Measurements from ENCODE around the gene DNAJB5.

Gene DNAJB5

DNA sequence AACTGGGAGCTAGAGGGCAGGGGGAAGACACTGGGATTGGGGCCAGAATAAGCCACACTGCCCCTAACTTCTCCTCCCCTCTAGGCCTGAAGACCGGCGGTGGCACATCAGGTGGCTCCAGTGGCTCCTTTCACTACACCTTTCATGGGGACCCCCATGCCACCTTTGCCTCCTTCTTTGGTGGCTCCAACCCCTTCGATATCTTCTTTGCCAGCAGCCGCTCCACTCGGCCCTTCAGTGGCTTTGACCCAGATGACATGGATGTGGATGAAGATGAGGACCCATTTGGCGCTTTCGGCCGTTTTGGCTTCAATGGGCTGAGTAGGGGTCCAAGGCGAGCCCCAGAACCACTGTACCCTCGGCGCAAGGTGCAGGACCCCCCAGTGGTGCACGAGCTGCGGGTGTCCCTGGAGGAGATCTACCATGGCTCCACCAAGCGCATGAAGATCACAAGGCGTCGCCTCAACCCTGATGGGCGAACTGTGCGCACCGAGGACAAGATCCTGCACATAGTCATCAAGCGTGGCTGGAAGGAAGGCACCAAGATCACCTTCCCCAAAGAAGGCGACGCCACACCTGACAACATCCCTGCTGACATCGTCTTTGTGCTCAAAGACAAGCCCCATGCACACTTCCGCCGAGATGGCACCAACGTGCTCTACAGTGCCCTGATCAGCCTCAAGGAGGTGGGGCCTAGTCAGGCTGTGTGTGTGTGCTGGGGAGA lies 6.8 kb downstream of the DNAJB5 start:
- H3K4me3 ChIP-seq (ENCODE audit: low read depth, low read length): no peak overlapping the region
- DNase-seq (ENCODE audit: low read depth): no peak
- TF ChIP-seq, protein P1, sequence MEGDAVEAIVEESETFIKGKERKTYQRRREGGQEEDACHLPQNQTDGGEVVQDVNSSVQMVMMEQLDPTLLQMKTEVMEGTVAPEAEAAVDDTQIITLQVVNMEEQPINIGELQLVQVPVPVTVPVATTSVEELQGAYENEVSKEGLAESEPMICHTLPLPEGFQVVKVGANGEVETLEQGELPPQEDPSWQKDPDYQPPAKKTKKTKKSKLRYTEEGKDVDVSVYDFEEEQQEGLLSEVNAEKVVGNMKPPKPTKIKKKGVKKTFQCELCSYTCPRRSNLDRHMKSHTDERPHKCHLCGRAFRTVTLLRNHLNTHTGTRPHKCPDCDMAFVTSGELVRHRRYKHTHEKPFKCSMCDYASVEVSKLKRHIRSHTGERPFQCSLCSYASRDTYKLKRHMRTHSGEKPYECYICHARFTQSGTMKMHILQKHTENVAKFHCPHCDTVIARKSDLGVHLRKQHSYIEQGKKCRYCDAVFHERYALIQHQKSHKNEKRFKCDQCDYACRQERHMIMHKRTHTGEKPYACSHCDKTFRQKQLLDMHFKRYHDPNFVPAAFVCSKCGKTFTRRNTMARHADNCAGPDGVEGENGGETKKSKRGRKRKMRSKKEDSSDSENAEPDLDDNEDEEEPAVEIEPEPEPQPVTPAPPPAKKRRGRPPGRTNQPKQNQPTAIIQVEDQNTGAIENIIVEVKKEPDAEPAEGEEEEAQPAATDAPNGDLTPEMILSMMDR (IDR thresholded peaks at IDR 0.05; ENCODE audit: low read depth, low read length): no peak
- TF ChIP-seq, protein P2, sequence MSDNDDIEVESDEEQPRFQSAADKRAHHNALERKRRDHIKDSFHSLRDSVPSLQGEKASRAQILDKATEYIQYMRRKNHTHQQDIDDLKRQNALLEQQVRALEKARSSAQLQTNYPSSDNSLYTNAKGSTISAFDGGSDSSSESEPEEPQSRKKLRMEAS (IDR thresholded peaks at IDR 0.05; ENCODE audit: low read depth, low read length): no peak
- no peak for TF ChIP-seq POLR2A (IDR thresholded peaks at IDR 0.05; ENCODE audit: extremely low read depth, insufficient read length)
- TF ChIP-seq MYC (IDR thresholded peaks at IDR 0.05; ENCODE audit: low read depth, low read length): no peak

DNA sequence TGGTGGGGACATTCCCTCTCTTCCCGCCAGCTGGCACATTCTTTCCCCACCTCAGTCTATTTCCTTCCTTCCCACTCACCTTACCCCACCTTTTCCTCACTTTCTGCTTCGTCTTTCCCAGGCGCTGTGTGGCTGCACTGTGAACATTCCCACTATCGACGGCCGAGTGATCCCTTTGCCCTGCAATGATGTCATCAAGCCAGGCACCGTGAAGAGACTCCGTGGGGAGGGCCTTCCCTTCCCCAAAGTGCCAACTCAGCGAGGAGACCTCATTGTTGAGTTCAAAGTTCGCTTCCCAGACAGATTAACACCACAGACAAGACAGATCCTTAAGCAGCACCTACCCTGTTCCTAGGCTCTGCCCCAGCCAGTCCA lies 7.3 kb downstream of the DNAJB5 start:
- TF ChIP-seq, protein P2 (IDR thresholded peaks at IDR 0.05; ENCODE audit: low read depth, low read length): no peak
- TF ChIP-seq MYC (IDR thresholded peaks at IDR 0.05; ENCODE audit: low read depth, low read length) (no peak), POLR2A (IDR thresholded peaks at IDR 0.05; ENCODE audit: extremely low read depth, insufficient read length) (no peak)
- TF ChIP-seq, protein P1 (IDR thresholded peaks at IDR 0.05; ENCODE audit: low read depth, low read length): no peak
- H3K4me3 ChIP-seq (ENCODE audit: low read depth, low read length): no peak overlapping the region
- DNase-seq (ENCODE audit: low read depth): no peak

DNA sequence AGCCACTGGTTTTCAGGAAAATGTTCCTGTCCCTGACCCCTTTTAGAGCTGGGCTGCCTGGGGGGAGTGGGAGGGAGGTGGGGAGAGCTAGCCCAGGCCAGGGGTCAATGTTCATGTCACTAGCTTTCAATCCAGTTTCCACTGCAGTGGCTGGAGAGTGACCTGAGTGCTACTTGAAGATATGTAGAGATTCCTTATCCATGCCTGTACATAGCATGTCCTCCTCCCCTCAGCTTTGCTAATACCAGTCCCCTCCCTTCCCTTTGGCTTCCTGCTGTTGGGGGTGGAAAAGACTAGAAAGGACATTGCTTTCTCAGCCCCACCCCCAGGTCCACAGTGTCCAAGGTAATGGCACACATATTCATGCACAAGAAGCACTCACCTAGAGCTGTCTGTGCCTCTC lies 7.8 kb downstream of the DNAJB5 start:
- TF ChIP-seq, protein P1 (IDR thresholded peaks at IDR 0.05; ENCODE audit: low read depth, low read length): no peak
- TF ChIP-seq, protein P2 (IDR thresholded peaks at IDR 0.05; ENCODE audit: low read depth, low read length): no peak
- no peak for TF ChIP-seq POLR2A (IDR thresholded peaks at IDR 0.05; ENCODE audit: extremely low read depth, insufficient read length)
- no peak for TF ChIP-seq MYC (IDR thresholded peaks at IDR 0.05; ENCODE audit: low read depth, low read length)
- DNase-seq (ENCODE audit: low read depth): no peak
- no peak overlapping the region for H3K4me3 ChIP-seq (ENCODE audit: low read depth, low read length)

DNA sequence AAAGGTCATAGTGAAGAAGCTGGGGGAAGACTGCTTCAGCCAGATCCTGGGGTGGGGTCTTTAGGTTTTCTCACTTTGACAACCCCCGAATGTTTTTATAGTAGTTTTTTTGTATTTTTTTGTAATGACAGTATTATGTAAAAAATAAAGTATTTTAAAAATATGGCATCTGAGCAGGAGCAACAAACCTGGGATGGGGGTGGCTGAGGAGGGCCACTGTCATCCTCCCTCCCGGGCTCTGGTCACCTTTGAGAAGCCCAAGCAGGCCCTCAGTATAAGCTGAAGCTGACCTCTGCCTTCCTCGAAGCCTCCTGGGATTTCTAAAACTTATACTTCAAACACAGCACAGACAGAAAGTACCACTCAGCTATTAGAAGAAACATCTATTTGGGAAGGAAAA lies 8.7 kb downstream of the DNAJB5 start:
- TF ChIP-seq, protein P2 (IDR thresholded peaks at IDR 0.05; ENCODE audit: low read depth, low read length): no peak
- TF ChIP-seq POLR2A (IDR thresholded peaks at IDR 0.05; ENCODE audit: extremely low read depth, insufficient read length) (no peak), MYC (IDR thresholded peaks at IDR 0.05; ENCODE audit: low read depth, low read length) (no peak)
- TF ChIP-seq, protein P1 (IDR thresholded peaks at IDR 0.05; ENCODE audit: low read depth, low read length): no peak
- DNase-seq (ENCODE audit: low read depth): no peak
- H3K4me3 ChIP-seq (ENCODE audit: low read depth, low read length): no peak overlapping the region

DNA sequence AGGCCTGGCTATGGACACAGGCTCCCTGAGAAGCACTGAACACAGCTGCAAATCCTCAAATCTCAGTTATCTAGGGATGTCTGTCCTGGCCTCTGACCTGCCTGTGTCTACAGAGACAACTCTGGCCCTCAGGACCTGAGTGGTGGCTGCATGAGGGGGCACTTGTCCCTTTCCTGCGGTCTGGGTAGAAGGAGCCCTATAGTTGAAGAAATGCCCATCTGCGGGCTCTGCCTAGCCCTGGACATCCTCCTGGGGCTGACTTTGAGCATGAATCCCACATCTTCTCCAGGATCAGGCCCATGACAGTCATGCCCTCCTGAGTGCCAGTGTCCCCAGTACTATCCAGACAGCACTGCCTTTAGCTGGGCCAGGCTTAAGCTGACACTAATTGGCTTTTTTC lies 10.0 kb downstream of the DNAJB5 start:
- H3K4me3 ChIP-seq (ENCODE audit: low read depth, low read length): no peak overlapping the region
- DNase-seq (ENCODE audit: low read depth): no peak
- TF ChIP-seq, protein P1 (IDR thresholded peaks at IDR 0.05; ENCODE audit: low read depth, low read length): no peak
- no peak for TF ChIP-seq POLR2A (IDR thresholded peaks at IDR 0.05; ENCODE audit: extremely low read depth, insufficient read length)
- TF ChIP-seq, protein P2 (IDR thresholded peaks at IDR 0.05; ENCODE audit: low read depth, low read length): no peak

All from NB4 (cell line).